Stimulated activated naive B cell treated with anti-CD40 and anti-IgM and Interleukin-4, amounts not matched to agents 10 μg/mL and 1 μg/mL and 100 μg/mL, for 72 hours (primary cell): ENCODE data around the gene ATP8B1.

Source experiments
- ATAC-seq, 2 donors: fragments of 150-1000 bp; cut with Tn5 transposase; replicated peaks; 2 replicates each; pipeline ENCODE4 v1.10.0; 2021; ENCODE audit warnings: moderate library complexity in 1 of 2
- DNase-seq: peaks from one replicate; pipeline ENCODE4 v3.0.0; 2021
- H3K27ac Mint-ChIP-seq: one replicate; pipeline ENCODE4 v1.8.0; 2022; ENCODE audit warnings: mild to moderate bottlenecking, mixed read lengths
- H3K27me3 Mint-ChIP-seq, 2 donors: one replicate each; pipeline ENCODE4 v1.8.0; 2022; ENCODE audit warnings: mixed read lengths in 2 of 2
- H3K36me3 Mint-ChIP-seq, 2 donors: one replicate each; pipeline ENCODE4 v1.8.0; 2022; ENCODE audit warnings: mixed read lengths in 2 of 2, mild to moderate bottlenecking in 1 of 2
- H3K4me1 Mint-ChIP-seq, 2 donors: one replicate each; pipeline ENCODE4 v1.8.0; 2022; ENCODE audit warnings: mixed read lengths in 2 of 2, mild to moderate bottlenecking in 1 of 2
- H3K4me3 Mint-ChIP-seq, 2 donors: one replicate each; pipeline ENCODE4 v1.8.0; 2022; ENCODE audit warnings: mild to moderate bottlenecking in 2 of 2, mixed read lengths in 2 of 2, moderate library complexity in 1 of 2
- H3K9me3 Mint-ChIP-seq, 2 donors: one replicate each; pipeline ENCODE4 v1.8.0; 2022; ENCODE audit warnings: mixed read lengths in 2 of 2, mild to moderate bottlenecking in 1 of 2

ATP8B1 gene

GRCh38 chr18:57793302-57793986, 9.7 kb downstream of the ATP8B1 start:
- peaks cover 21% of the 10 kb centered on the region in 2 donors for H3K36me3 Mint-ChIP-seq
- H3K4me3 Mint-ChIP-seq, result no peak overlapping the region
- H3K4me1 Mint-ChIP-seq, result peaks cover 0 to 2% of the 10 kb centered on the region in 2 donors
- no peak for DNase-seq
- peak overlapping the region; percentile 14 for H3K27ac Mint-ChIP-seq
- H3K9me3 Mint-ChIP-seq, result peaks cover 0 to 7% of the 10 kb centered on the region in 2 donors
- ATAC-seq, result no peak
- H3K27me3 Mint-ChIP-seq, result no peaks in the 10 kb centered on the region

- no peak overlapping the region for H3K27ac Mint-ChIP-seq
- ATAC-seq (no peak), DNase-seq (no peak)
- H3K9me3 Mint-ChIP-seq, result peaks cover 0 to 7% of the 10 kb centered on the region in 2 donors
- H3K36me3 Mint-ChIP-seq, result peaks cover 21% of the 10 kb centered on the region in 2 donors
- H3K4me3 Mint-ChIP-seq, result no peak overlapping the region
- no peaks in the 10 kb centered on the region for H3K27me3 Mint-ChIP-seq
- H3K4me1 Mint-ChIP-seq, result peaks cover 0 to 2% of the 10 kb centered on the region in 2 donors
These were observed 10.3 kb downstream of the ATP8B1 start for GRCh38 chr18:57792631-57793301.

GRCh38 chr18:57791911-57792310, 11.2 kb downstream of the ATP8B1 start:
- no peak overlapping the region for H3K4me3 Mint-ChIP-seq
- no peaks in the 10 kb centered on the region for H3K27me3 Mint-ChIP-seq
- peaks cover 21 to 22% of the 10 kb centered on the region in 2 donors for H3K36me3 Mint-ChIP-seq
- no peak overlapping the region for H3K27ac Mint-ChIP-seq
- no peak for DNase-seq
- H3K9me3 Mint-ChIP-seq, result peaks cover 0 to 7% of the 10 kb centered on the region in 2 donors
- no peak for ATAC-seq
- peaks cover 0 to 2% of the 10 kb centered on the region in 2 donors for H3K4me1 Mint-ChIP-seq

- H3K9me3 Mint-ChIP-seq, result peaks cover 0 to 7% of the 10 kb centered on the region in 2 donors
- no peak for ATAC-seq
- H3K27ac Mint-ChIP-seq, result no peak overlapping the region
- H3K4me1 Mint-ChIP-seq, result peaks cover 0 to 2% of the 10 kb centered on the region in 2 donors
- no peak overlapping the region for H3K4me3 Mint-ChIP-seq
- no peaks in the 10 kb centered on the region for H3K27me3 Mint-ChIP-seq
- DNase-seq, result no peak
- peaks cover 18 to 22% of the 10 kb centered on the region in 2 donors for H3K36me3 Mint-ChIP-seq
These were observed 11.9 kb downstream of the ATP8B1 start for GRCh38 chr18:57791192-57791591.

- ATAC-seq (no peak), DNase-seq (no peak)
- H3K9me3 Mint-ChIP-seq, result peaks cover 0 to 5% of the 10 kb centered on the region in 2 donors
- H3K4me3 Mint-ChIP-seq, result no peak overlapping the region
- H3K27ac Mint-ChIP-seq, result no peak overlapping the region
- no peaks in the 10 kb centered on the region for H3K27me3 Mint-ChIP-seq
- H3K4me1 Mint-ChIP-seq, result peaks cover 0 to 2% of the 10 kb centered on the region in 2 donors
- peaks cover 18 to 19% of the 10 kb centered on the region in 2 donors for H3K36me3 Mint-ChIP-seq
These were observed 12.8 kb downstream of the ATP8B1 start for GRCh38 chr18:57790316-57790715.

- H3K36me3 Mint-ChIP-seq, result peaks cover 17 to 18% of the 10 kb centered on the region in 2 donors
- H3K9me3 Mint-ChIP-seq, result peaks cover 0 to 5% of the 10 kb centered on the region in 2 donors
- no peak overlapping the region for H3K27ac Mint-ChIP-seq
- no peak for DNase-seq
- H3K4me1 Mint-ChIP-seq, result peaks cover 0 to 2% of the 10 kb centered on the region in 2 donors
- no peaks in the 10 kb centered on the region for H3K27me3 Mint-ChIP-seq
- no peak overlapping the region for H3K4me3 Mint-ChIP-seq
- no peak for ATAC-seq
These were observed 13.4 kb downstream of the ATP8B1 start for GRCh38 chr18:57789759-57790158.

GRCh38 chr18:57789090-57789489, 14.0 kb downstream of the ATP8B1 start:
- Mint-ChIP-seq H3K27ac (no peak overlapping the region), H3K4me1 (peaks cover 0 to 2% of the 10 kb centered on the region in 2 donors), H3K27me3 (no peaks in the 10 kb centered on the region), H3K36me3 (peaks cover 16% of the 10 kb centered on the region in 2 donors), H3K4me3 (no peak overlapping the region), H3K9me3 (peaks cover 0 to 5% of the 10 kb centered on the region in 2 donors)
- no peak for DNase-seq
- ATAC-seq, result no peak

- H3K27me3 Mint-ChIP-seq, result no peaks in the 10 kb centered on the region
- DNase-seq (no peak), ATAC-seq (no peak)
- no peaks in the 10 kb centered on the region for H3K4me1 Mint-ChIP-seq
- no peak overlapping the region for H3K4me3 Mint-ChIP-seq
- no peak overlapping the region for H3K27ac Mint-ChIP-seq
- peaks cover 12 to 18% of the 10 kb centered on the region in 2 donors for H3K36me3 Mint-ChIP-seq
- peaks cover 0 to 5% of the 10 kb centered on the region in 2 donors for H3K9me3 Mint-ChIP-seq
These were observed 15.9 kb downstream of the ATP8B1 start for GRCh38 chr18:57787068-57787685.

- Mint-ChIP-seq H3K36me3 (peaks cover 10 to 19% of the 10 kb centered on the region in 2 donors), H3K4me1 (peaks cover 2% of the 10 kb centered on the region in 2 donors), H3K27ac (no peak overlapping the region), H3K4me3 (no peak overlapping the region), H3K27me3 (no peaks in the 10 kb centered on the region), H3K9me3 (peaks cover 0 to 5% of the 10 kb centered on the region in 2 donors)
- DNase-seq (no peak), ATAC-seq (no peak)
These were observed 17.2 kb downstream of the ATP8B1 start for GRCh38 chr18:57785751-57786437.

- Mint-ChIP-seq H3K36me3 (peaks cover 7 to 14% of the 10 kb centered on the region in 2 donors), H3K4me3 (no peak overlapping the region), H3K9me3 (no peaks in the 10 kb centered on the region), H3K27me3 (no peaks in the 10 kb centered on the region), H3K27ac (no peak overlapping the region), H3K4me1 (peaks cover 8 to 11% of the 10 kb centered on the region in 2 donors)
- no peak for DNase-seq
- no peak for ATAC-seq
These were observed 18.4 kb downstream of the ATP8B1 start for GRCh38 chr18:57784801-57785114.

- Mint-ChIP-seq H3K27ac (no peak overlapping the region), H3K9me3 (no peaks in the 10 kb centered on the region), H3K4me3 (no peak overlapping the region), H3K36me3 (peaks cover 6 to 12% of the 10 kb centered on the region in 2 donors), H3K27me3 (no peaks in the 10 kb centered on the region), H3K4me1 (peaks cover 8 to 14% of the 10 kb centered on the region in 2 donors)
- ATAC-seq, result no peak
- no peak for DNase-seq
These were observed 18.9 kb downstream of the ATP8B1 start for GRCh38 chr18:57784034-57784800.

- ATAC-seq (no peak), DNase-seq (no peak)
- Mint-ChIP-seq H3K27me3 (no peaks in the 10 kb centered on the region), H3K4me3 (no peak overlapping the region), H3K4me1 (peaks cover 9 to 22% of the 10 kb centered on the region in 2 donors), H3K9me3 (no peaks in the 10 kb centered on the region), H3K27ac (no peak overlapping the region), H3K36me3 (peaks cover 6 to 16% of the 10 kb centered on the region in 2 donors)
These were observed 21.1 kb downstream of the ATP8B1 start for GRCh38 chr18:57782049-57782448.

GRCh38 chr18:57780706-57781347, 22.3 kb downstream of the ATP8B1 start:
- ATAC-seq, result peak; percentile 82 to 91
- peak overlapping the region; percentile 60 for H3K27ac Mint-ChIP-seq
- H3K36me3 Mint-ChIP-seq, result peaks cover 6 to 16% of the 10 kb centered on the region in 2 donors
- no peaks in the 10 kb centered on the region for H3K9me3 Mint-ChIP-seq
- H3K4me1 Mint-ChIP-seq, result peaks cover 13 to 33% of the 10 kb centered on the region in 2 donors
- peak overlapping the region; percentile 48 to 51 for H3K4me3 Mint-ChIP-seq
- no peaks in the 10 kb centered on the region for H3K27me3 Mint-ChIP-seq
- DNase-seq, result no peak
